Duodenal mucosa (tissue), 2 donors: ENCODE results near the gene SNAP47.
A peak's percentile ranks its signal among the peaks of the same experiment; 100 is the strongest.

Experiments used
- H3K27ac ChIP-seq: one replicate; pipeline ENCODE4 v1.7.0; 2013; ENCODE audit warnings: low read depth, low read length
- H3K27me3 ChIP-seq, 2 donors: one replicate each; pipeline ENCODE4 v1.7.0; 2013; ENCODE audit warnings: low read length in 2 of 2, control low read depth in 1 of 2; ENCODE audit not compliant: insufficient read depth in 2 of 2, control insufficient read depth in 1 of 2
- H3K36me3 ChIP-seq, 2 donors: one replicate each; pipeline ENCODE4 v1.7.0; 2013; ENCODE audit warnings: low read length in 2 of 2, control low read depth in 1 of 2; ENCODE audit not compliant: insufficient read depth in 2 of 2, control insufficient read depth in 1 of 2
- H3K4me1 ChIP-seq, 2 donors: one replicate each; pipeline ENCODE4 v1.7.0; 2013; ENCODE audit warnings: low read length in 2 of 2, control low read depth in 1 of 2; ENCODE audit not compliant: insufficient read depth in 2 of 2, control insufficient read depth in 1 of 2
- H3K4me3 ChIP-seq, 2 donors: one replicate each; pipeline ENCODE4 v1.7.0; 2013; ENCODE audit warnings: low read length in 2 of 2, low read depth in 1 of 2
- H3K9ac ChIP-seq, 2 donors: one replicate each; pipeline ENCODE4 v1.7.0; 2013; ENCODE audit warnings: low read length in 2 of 2, low read depth in 1 of 2
- H3K9me3 ChIP-seq, 2 donors: one replicate each; pipeline ENCODE4 v1.7.0; 2013; ENCODE audit warnings: low read length in 2 of 2, control low read depth in 1 of 2; ENCODE audit not compliant: control insufficient read depth in 1 of 2

Gene SNAP47

DNA sequence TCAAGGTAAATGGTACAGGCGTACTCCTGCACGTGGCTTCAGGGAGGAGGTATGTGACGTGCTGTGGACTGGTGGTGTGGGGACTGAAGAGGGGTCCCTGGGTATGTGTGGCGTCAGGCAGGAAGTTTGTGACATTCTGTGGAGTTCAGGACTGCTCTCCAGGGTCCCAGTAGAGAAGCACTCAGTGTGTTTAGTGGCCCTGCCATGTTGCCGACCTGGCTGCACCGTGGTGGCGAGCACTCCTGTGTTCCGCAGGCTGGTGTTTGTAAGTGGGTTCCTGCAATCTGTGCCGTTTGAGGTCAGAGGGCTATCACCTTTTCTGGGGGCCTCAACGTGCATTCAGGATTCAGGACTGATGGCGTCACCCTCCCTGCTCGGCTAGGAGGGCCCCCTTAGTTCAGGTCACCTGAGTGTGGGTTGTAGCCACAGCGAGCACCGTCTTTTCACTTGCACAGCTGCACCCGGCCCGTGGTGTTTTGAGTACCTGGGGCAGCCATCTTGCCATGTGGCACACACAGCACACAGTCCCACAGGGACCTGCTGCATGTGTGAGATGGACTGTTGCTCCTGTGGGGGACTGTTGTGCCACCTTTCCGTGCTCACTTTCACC, 26.5 kb downstream of the SNAP47 start:
- H3K9me3 ChIP-seq, result no peaks in the 10 kb centered on the region
- peaks cover 26 to 44% of the 10 kb centered on the region in 2 donors for H3K4me1 ChIP-seq
- H3K36me3 ChIP-seq, result peaks cover 11 to 35% of the 10 kb centered on the region in 2 donors
- H3K9ac ChIP-seq, result no peak overlapping the region
- H3K4me3 ChIP-seq, result no peak overlapping the region
- no peak overlapping the region for H3K27ac ChIP-seq
- H3K27me3 ChIP-seq, result no peaks in the 10 kb centered on the region

DNA sequence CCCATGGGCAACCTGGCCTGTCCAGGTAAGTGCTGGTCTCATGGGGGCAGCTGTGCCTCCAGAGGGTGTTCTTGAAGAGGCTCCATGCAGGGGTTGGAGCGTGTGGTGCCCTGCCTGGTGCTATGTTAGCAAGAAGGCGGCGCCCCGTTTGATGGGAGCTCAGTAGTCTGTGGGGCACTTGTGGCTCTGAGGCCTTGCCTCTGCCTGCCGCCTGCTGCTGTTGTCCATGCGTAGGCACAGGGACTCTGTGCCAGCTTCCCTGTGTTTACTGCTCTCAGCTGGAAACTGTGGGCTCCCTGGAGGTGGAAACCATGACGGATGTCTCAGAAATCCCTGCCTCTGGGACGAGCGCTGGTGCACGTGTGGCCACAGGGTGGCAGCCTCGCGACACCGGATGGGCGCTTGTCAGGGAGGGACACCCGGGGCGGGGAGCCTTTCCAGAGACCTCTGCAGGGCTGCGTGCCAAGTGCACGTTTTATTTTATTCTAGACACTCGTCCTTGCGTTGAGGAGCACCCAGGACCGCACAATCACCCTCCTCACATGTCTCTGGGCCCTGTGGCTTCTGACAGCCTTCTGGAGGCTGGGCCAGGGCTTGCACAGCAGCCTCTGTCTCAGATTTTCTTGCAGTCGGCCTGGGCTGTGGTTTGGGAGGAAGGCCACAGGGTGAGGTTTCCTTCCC, 27.1 kb downstream of the SNAP47 start:
- peaks cover 32 to 51% of the 10 kb centered on the region in 2 donors for H3K4me1 ChIP-seq
- H3K9ac ChIP-seq, result no peak overlapping the region
- no peaks in the 10 kb centered on the region for H3K27me3 ChIP-seq
- H3K27ac ChIP-seq, result no peak overlapping the region
- no peak overlapping the region for H3K4me3 ChIP-seq
- no peaks in the 10 kb centered on the region for H3K9me3 ChIP-seq
- peaks cover 15 to 41% of the 10 kb centered on the region in 2 donors for H3K36me3 ChIP-seq

GRCh38 chr1:227763246-227764018, 28.2 kb downstream of the SNAP47 start:
- Histone ChIP-seq H3K27ac (no peak overlapping the region), H3K27me3 (no peaks in the 10 kb centered on the region), H3K9ac (no peak overlapping the region), H3K36me3 (peaks cover 24 to 47% of the 10 kb centered on the region in 2 donors), H3K4me3 (no peak overlapping the region), H3K4me1 (peaks cover 36 to 54% of the 10 kb centered on the region in 2 donors), H3K9me3 (no peaks in the 10 kb centered on the region)

- Histone ChIP-seq H3K9ac (no peak overlapping the region), H3K4me1 (peaks cover 32 to 54% of the 10 kb centered on the region in 2 donors), H3K27me3 (no peaks in the 10 kb centered on the region), H3K9me3 (no peaks in the 10 kb centered on the region), H3K27ac (no peak overlapping the region), H3K36me3 (peaks cover 24 to 51% of the 10 kb centered on the region in 2 donors), H3K4me3 (no peak overlapping the region)
Observed at GRCh38 chr1:227764019-227764391, 28.8 kb downstream of the SNAP47 start.

DNA sequence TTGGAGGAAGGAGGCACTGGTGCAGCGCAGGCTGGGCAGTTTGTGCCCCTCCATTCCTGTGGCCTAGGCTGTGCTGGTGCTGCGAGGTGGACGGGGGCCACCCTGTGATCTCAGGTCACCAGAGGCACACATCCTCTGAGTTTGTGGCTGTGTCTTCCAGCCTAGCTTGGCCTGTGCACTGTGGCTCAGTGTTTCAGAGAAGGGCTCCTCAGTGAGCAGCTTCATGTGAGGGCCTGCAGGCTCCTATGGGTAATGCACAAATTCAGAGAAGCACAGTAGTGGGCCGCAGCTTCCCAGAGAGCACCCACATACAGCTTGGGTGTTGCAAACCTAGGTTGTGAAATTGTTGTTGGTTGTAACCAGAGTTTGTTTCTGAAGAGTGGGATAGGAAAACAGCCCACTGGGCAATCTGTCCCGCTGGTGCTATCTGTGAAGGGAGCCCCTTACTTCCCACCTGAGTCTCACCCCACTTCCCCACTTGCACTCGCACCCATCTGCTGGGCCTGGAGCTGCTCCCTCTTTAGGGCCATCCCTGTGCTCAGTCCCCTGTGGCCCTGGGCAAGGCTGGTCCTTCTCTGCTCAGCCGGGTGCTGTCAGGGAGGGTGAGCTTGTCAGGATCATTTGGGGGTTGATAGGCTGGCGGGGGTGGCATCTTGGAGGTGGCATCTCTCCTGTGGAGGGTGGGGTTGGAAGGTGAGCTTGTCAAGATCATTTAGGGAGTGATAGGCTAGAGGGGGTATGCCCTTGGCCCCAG, 30.2 kb downstream of the SNAP47 start:
- peaks cover 30 to 49% of the 10 kb centered on the region in 2 donors for H3K4me1 ChIP-seq
- H3K4me3 ChIP-seq, result no peak overlapping the region
- H3K27me3 ChIP-seq, result no peaks in the 10 kb centered on the region
- H3K27ac ChIP-seq, result no peak overlapping the region
- no peaks in the 10 kb centered on the region for H3K9me3 ChIP-seq
- peaks cover 13 to 47% of the 10 kb centered on the region in 2 donors for H3K36me3 ChIP-seq
- H3K9ac ChIP-seq, result no peak overlapping the region

GRCh38 chr1:227766015-227766634, 30.9 kb downstream of the SNAP47 start:
- H3K9me3 ChIP-seq, result no peaks in the 10 kb centered on the region
- H3K36me3 ChIP-seq, result peaks cover 13 to 52% of the 10 kb centered on the region in 2 donors
- no peaks in the 10 kb centered on the region for H3K27me3 ChIP-seq
- H3K27ac ChIP-seq, result no peak overlapping the region
- H3K4me1 ChIP-seq, result peaks cover 30 to 49% of the 10 kb centered on the region in 2 donors
- no peak overlapping the region for H3K9ac ChIP-seq
- H3K4me3 ChIP-seq, result peak overlapping the region in 1 of 2 donors; percentile 36

DNA sequence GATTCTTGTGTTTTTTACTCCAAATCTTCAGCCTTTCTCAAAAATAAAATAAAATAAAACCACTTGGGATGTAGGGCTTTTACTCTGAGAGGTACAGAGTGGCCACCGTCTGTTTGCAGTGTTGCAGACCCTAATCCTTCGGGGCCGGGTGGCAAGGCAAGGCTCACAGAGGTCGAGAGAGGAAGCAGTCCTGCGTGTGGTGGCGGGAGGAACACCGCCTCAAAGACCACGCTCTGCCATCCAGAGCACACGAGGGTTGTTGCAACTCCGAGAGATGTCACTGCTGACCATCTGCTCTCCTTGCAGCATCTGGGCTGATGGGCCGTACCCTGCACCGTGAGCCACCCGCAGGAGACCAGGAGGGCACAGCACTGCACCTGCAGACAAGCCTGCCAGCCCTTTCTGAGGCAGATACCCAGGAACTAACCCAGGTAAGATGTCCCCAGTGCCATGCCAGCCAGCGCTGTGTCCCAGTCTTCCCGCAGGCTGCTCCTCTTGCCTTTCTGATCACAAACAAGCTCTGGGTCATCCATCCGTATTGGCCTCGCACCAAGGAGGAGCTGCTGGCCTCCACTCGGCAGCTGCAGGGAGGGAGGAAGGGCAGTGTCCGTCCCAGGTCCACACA, 31.5 kb downstream of the SNAP47 start:
- H3K9ac ChIP-seq, result no peak overlapping the region

GRCh38 chr1:227767401-227768124, 32.3 kb downstream of the SNAP47 start:
- no peak overlapping the region for H3K27ac ChIP-seq

More for the DNA sequence above, 31.5 kb downstream of the SNAP47 start:
- H3K27ac ChIP-seq, result no peak overlapping the region
- H3K9me3 ChIP-seq, result no peaks in the 10 kb centered on the region
- H3K4me3 ChIP-seq, result no peak overlapping the region
- peaks cover 25 to 43% of the 10 kb centered on the region in 2 donors for H3K4me1 ChIP-seq
- peaks cover 14 to 48% of the 10 kb centered on the region in 2 donors for H3K36me3 ChIP-seq
- H3K27me3 ChIP-seq, result no peaks in the 10 kb centered on the region

DNA sequence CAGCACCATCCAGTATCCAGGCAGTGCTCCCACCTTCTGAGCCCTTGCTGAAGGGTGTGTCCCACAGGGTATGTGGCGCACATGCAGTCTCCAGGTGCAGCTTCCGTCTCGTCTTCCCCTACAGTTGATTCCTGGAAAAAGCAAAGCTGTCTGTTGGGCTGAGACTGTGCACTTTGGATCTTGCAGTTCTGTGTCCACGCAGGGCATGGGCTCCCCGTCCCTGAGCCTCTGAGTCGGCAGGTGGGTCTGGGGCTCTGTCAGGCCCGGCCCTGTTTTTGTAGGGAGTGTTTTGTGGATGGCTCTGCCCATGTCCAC, 32.8 kb downstream of the SNAP47 start:
- peaks cover 15 to 31% of the 10 kb centered on the region in 2 donors for H3K4me1 ChIP-seq
- H3K36me3 ChIP-seq, result peaks cover 15 to 50% of the 10 kb centered on the region in 2 donors
- no peaks in the 10 kb centered on the region for H3K9me3 ChIP-seq
- H3K27ac ChIP-seq, result no peak overlapping the region
- H3K27me3 ChIP-seq, result no peaks in the 10 kb centered on the region
- H3K4me3 ChIP-seq, result no peak overlapping the region
- H3K9ac ChIP-seq, result no peak overlapping the region

More at GRCh38 chr1:227767401-227768124, 32.3 kb downstream of the SNAP47 start:
- no peaks in the 10 kb centered on the region for H3K9me3 ChIP-seq
- H3K36me3 ChIP-seq, result peaks cover 15 to 50% of the 10 kb centered on the region in 2 donors
- H3K4me3 ChIP-seq, result no peak overlapping the region
- peaks cover 17 to 36% of the 10 kb centered on the region in 2 donors for H3K4me1 ChIP-seq
- no peaks in the 10 kb centered on the region for H3K27me3 ChIP-seq
- H3K9ac ChIP-seq, result no peak overlapping the region
